Stimulated activated CD4-positive, alpha-beta T cell treated with anti-CD3 and anti-CD28 coated beads, TNF-alpha, amount 100 ng/mL, for 1 hour (primary cell): ENCODE measurements around the gene CRAT.
A peak's percentile ranks its signal among the peaks of the same experiment; 100 is the strongest.

Experiments used
- DNase-seq, 3 donors: peaks; one replicate each; pipeline ENCODE4 v3.0.0-alpha.2; 2020; ENCODE audit warnings: low read depth in 3 of 3, low spot score in 1 of 3

The CRAT gene

DNA sequence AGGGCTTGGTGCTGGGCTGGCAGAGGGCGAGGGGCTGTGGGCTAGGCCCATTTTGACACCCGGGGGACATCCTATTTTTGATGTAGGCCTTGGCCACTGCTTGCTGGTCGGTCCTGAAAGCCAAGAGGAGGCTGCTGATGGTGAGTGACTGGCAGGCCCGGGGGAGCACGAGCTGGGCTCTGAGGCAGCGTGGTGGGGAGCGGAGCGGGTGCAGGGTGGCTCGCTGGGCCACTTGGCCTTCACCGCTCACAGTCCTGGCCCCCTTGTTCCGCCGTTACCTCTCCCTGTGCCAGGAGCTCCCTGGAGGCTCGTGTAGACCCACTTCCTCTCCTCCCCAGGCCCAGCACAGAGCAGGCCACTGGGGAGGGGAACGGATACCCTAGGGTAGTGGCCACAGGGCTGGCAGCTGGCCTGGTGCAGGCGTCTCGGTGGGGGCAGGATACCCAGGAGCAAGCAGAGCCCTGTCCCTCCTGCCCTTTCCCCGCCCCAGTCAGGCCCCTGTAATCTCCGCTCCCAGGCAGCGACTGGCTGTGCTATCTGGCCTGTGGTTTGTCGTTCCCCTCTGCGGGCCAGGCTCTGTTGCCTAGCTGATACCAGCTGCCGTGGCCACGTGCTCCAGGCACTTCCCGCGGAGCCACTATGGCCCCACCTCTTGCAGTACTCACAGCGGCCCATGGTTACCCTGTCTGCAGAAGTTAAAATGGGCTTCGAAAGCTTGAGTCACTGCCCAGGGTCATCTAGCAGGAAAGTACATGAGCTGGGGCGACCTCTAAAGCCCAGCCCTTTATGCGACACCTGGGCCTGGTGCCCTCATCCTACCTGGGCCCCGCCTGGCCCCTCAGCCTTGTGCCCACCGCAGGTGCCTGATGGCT lies 41.4 kb downstream of the CRAT start:
- DNase-seq: peak; percentile 18 to 22 (median 21)

- no peak for DNase-seq
These were observed 42.5 kb downstream of the CRAT start for GRCh38 chr9:129068110-129068509.

- DNase-seq: no peak
These were observed 46.1 kb downstream of the CRAT start for GRCh38 chr9:129064499-129064908.

DNA sequence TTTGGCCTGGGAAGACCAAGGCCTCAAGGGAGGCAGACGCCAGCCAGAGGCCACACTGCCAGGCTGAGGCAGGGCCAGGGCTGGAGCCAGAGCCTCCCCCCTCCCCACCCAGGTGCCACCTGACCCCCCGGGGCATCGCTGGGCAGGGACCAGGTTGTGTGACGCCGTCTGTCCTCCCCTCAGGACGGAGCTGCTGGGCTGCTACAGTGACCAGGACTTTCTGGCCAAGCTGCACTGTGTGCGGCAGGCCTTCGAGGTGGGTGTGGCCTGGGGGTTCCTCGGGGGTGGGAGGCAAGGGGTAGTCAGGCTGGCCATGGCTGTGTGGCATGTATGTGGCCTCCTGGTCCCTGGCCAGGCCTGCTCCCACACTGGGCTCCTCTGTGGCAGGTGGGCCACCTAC lies 47.5 kb downstream of the CRAT start:
- DNase-seq: no peak

GRCh38 chr9:129060991-129061390 lies 49.6 kb downstream of the CRAT start:
- no peak for DNase-seq

DNA sequence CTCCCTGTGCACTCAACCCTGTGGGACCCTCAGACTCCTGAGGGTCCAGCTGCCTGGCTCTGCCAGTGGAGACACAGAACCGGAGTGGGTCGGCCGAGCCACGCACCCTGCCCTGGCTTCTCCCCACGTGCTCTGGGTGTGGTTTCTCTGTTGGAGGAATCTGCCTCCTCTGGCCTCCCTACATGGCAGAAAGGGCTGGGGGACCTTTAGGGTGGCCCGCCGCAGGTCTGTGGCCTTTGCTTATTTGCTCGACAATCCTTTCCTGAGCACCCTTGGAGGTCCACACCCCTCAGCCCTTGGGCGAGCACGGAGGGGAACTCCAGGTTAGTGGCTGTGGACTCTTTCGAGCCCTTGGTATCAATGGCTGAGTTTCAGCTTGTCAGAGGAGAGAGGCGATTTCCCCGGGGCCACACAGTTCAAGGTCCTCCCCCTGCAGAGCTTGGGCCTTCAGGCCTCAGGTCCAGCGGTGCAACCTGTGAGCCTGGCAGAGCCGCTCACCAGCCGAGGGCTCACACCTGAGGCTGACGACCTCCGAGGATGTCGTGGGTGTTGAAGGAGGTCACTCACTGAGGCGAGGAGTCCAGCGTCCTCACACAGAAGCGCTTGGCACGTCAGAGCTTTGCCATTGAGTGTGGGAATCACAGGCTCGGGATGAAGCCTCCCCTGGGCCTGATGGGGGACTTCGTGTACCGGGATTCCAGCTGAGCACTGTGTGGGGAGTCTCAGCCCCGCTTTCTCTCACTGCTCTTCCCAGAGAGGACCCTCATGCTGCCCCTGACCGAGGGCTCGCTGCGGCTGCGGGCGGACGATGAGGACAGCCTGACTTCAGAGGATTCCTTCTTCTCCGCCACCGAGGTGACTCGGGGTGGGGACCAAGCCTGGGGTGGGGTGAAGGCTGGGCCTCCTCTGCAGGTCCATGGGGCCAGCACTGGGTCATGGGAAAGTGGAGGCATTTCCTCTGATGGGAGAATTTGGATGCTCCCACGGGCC lies 50.5 kb downstream of the CRAT start:
- no peak for DNase-seq

DNA sequence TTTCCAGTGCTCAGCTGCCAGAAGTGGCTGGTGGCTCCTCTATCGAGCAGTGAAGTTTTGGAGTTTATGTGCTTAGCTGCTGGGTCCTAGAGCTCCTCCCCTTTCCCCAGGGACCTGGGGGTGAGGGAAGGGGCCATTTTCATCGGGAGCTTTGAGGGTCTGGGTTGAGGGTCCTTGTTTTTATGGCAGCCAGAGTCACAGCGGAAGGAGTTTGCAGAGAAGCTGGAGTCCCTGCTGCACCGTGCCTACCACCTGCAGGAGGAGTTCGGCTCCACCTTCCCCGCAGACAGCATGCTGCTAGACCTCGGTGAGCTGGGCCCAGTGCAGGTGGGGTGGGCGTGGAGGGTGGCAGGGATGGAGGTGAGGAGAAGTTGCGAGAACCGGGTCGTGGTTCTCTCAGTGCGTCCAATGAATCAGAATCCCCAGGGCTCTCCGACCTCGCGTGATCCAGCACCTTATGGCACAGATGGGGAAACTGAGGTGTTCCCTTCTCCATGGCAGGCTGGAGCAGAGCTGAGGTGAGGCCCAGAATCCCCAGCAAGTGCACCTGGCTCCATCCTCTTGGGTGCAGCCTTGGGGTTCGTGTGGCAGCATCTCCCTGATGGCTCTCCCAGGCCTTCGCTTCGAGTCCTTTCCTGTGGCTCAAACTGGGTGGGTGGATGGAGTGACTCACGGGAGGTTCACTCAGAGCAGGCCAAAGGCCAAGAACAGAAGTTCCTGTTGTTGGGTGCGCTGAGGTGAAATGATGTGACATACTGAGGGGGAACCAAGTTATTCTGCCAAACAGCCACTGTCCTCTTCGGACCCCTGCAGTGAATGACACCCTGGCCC lies 51.4 kb downstream of the CRAT start:
- DNase-seq: no peak

DNA sequence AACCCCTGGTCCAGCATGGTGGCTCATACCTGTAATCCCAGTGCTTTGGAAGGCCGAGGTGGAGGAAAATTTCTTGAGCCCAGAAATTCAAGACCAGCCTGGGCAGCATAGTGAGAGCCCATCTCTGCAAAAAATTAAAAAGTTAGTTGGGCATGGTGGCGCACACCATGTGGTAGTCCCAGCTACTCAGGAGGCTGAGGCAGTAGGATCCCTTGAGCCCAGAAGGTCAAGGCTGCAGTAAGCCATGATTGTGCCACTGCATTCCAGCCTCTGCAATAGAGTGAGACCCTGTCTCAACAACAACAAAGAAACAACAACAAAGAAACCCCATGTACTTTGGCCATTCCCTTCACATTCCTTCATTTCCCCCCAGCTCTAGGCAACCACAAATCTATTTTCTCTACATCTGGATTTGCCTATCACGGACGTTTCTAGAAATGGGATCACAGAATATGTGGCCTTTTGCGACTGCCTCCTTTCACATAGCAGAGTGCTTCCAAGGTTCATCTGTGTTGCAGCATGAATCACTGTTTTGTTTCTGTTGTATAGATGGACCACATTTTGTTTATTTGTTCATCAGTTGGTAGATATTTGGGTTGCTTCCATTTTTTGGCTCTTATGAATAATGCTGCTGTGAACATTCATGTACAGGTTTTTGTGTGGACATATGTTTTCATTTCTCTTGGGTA lies 56.3 kb downstream of the CRAT start:
- DNase-seq: no peak

DNA sequence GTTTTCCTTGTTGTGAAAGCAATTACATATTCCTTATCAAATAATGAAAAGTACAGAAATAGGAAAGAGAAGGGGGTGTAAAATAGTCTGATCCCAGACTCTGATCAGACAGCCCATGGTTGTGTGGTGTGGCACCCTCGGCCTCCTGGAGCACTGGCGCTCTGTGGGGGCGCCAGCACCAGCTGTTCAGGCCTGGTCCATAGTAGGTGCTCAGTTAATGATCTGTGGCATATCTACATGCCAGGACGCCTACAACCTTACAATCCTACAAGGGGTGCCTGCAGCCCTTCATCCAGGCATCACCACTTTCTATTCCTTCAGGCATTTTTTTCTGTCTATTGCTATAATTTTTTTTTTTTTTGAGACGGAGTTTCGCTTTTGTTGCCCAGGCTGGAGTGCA lies 57.6 kb downstream of the CRAT start:
- no peak for DNase-seq

DNA sequence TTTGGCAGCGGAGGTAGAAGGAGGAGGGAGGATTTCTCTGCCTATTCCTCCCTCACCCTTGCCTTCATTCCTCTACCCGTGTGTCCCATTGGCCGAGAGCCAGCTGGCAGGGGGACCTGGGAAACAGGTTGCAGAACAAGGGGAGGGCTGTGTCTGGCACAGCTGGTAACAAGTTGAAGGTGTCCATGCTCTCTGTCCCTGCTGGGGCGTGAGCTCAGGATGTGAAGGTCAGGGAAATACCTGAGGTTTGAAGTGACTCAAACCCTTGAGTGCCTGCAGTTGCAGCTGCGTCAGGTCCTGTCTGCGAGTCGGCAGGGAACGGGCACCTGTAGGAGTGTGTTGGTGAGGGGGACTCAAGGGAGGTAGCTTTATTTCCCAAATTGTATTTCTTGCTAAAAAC lies 58.0 kb downstream of the CRAT start:
- DNase-seq: no peak
